ENCODE results near the gene LGALS7.
"Not testable (repeated sequence)": the region's sequence is repeated elsewhere in the genome, so short reads cannot be mapped to it uniquely, and the experiment has no call there.

The LGALS7 gene

GRCh38 chr19:38801359-38802095 is 28.2 kb upstream of the LGALS7 start:
- intact Hi-C loops (cut with DNase I), result no loop called here
- DNase-seq, result peak in 1 of 10 donors; percentile 31

GRCh38 chr19:38800577-38801347 is 27.4 kb upstream of the LGALS7 start:
- intact Hi-C loops (cut with DNase I), result no loop called here
- no peak for DNase-seq

- intact Hi-C loops (cut with DNase I), result no loop called here
- DNase-seq, result peak in 1 of 10 donors; percentile 43
Measured at GRCh38 chr19:38799104-38799503, 25.8 kb upstream of the LGALS7 start.

GRCh38 chr19:38797781-38798180 is 24.5 kb upstream of the LGALS7 start:
- DNase-seq, result peak in 1 of 10 donors; percentile 79
- intact Hi-C loops (cut with DNase I), result not testable (repeated sequence)

GRCh38 chr19:38796154-38796553 is 22.8 kb upstream of the LGALS7 start:
- no peak for DNase-seq
- intact Hi-C loops (cut with DNase I), result no loop called here

GRCh38 chr19:38795549-38795948 is 22.2 kb upstream of the LGALS7 start:
- intact Hi-C loops (cut with DNase I), result no loop called here
- DNase-seq, result no peak

GRCh38 chr19:38793671-38794070 is 20.4 kb upstream of the LGALS7 start:
- intact Hi-C loops (cut with DNase I), result no loop called here
- peak in 1 of 10 donors; percentile 43 for DNase-seq

- no peak for DNase-seq
- intact Hi-C loops (cut with DNase I), result no loop called here
Measured at GRCh38 chr19:38793177-38793576, 19.9 kb upstream of the LGALS7 start.

- DNase-seq, result peak in 1 of 10 donors; percentile 83
Measured at GRCh38 chr19:38792250-38793111, 19.2 kb upstream of the LGALS7 start.

GRCh38 chr19:38791451-38792064 is 18.2 kb upstream of the LGALS7 start:
- DNase-seq; intact Hi-C loops (cut with DNase I): not testable (repeated sequence)

More at GRCh38 chr19:38792250-38793111, 19.2 kb upstream of the LGALS7 start:
- intact Hi-C loops (cut with DNase I), result no loop called here

- intact Hi-C loops (cut with DNase I), result not testable (repeated sequence)
- peak in 1 of 10 donors; percentile 76 for DNase-seq
Measured at GRCh38 chr19:38790507-38791403, 17.4 kb upstream of the LGALS7 start.

GRCh38 chr19:38788478-38789243 is 15.3 kb upstream of the LGALS7 start, which contains the start of gene LGALS7B:
Gene LGALS7B, plus strand, starts transcription at chr19:38789200. Its CDS starts 27 bp downstream, at chr19:38789227.
- peak in 1 of 10 donors; percentile 46 for DNase-seq

GRCh38 chr19:38786572-38787265 is 13.4 kb upstream of the LGALS7 start:
- DNase-seq, result peak in 1 of 10 donors; percentile 26
- intact Hi-C loops (cut with DNase I), result no loop called here

More at GRCh38 chr19:38788478-38789243, 15.3 kb upstream of the LGALS7 start, which contains the start of gene LGALS7B:
- intact Hi-C loops (cut with DNase I), result no loop called here

- intact Hi-C loops (cut with DNase I); DNase-seq: not testable (repeated sequence)
Measured at GRCh38 chr19:38786061-38786460, 12.7 kb upstream of the LGALS7 start.

GRCh38 chr19:38785187-38785699 is 11.9 kb upstream of the LGALS7 start:
- DNase-seq, result peak in 1 of 10 donors; percentile 13
- intact Hi-C loops (cut with DNase I), result no loop called here

- intact Hi-C loops (cut with DNase I), result no loop called here
- peak in 1 of 10 donors; percentile 5 for DNase-seq
Measured at GRCh38 chr19:38784224-38784623, 10.9 kb upstream of the LGALS7 start.

GRCh38 chr19:38782212-38782611 is 8.9 kb upstream of the LGALS7 start:
- intact Hi-C loops (cut with DNase I), result not testable (repeated sequence)
- DNase-seq, result peak in 1 of 10 donors; percentile 26
